HG02678 (cell line): ENCODE measurements around the gene FAM174B.

Experiments
- ATAC-seq: cut with Tn5 transposase; IDR thresholded peaks from one replicate; pipeline ENCODE4 v1.9.1; 2021; ENCODE audit warnings: mild to moderate bottlenecking, moderate library complexity; ENCODE audit not compliant: unreplicated experiment

Gene FAM174B

DNA sequence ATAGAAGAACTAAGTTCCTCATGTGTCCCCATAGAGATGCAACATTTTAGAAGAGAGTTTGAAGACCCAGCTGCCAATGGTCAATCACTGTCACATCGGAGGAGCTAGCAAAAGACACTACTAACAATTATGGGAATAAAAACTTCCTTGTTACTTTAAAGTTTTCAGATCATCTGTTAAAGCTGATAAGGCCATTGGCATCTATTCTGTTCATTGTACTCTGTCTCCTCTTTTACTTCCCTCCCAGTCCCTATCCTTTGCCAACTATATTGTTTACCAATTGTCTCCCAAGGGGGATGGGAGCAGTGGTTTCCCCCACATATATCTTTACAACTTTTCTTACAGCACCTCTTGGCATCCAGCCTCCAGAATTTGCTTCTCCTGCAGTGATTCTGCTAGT lies 81.0 kb downstream of the FAM174B start:
- no peak for ATAC-seq

DNA sequence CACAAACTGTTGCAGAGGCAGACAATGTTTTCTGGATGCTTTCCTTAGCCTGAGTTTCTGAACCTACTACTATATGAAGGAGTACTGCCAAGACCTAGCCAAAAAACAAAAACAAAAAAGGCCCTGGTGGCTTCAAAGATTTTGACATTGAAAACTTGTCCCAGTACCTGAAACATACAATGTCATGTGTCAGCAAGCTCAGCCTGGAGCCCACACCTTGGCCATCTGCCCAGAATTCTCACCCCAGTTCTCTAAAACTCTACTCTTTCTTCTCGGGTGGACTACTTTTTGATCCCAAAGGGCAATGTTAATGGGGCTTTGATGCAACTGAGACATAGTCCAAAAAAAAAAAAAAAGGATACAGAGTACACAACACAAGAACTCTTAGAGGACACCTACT lies 81.4 kb downstream of the FAM174B start:
- ATAC-seq, result no peak

DNA sequence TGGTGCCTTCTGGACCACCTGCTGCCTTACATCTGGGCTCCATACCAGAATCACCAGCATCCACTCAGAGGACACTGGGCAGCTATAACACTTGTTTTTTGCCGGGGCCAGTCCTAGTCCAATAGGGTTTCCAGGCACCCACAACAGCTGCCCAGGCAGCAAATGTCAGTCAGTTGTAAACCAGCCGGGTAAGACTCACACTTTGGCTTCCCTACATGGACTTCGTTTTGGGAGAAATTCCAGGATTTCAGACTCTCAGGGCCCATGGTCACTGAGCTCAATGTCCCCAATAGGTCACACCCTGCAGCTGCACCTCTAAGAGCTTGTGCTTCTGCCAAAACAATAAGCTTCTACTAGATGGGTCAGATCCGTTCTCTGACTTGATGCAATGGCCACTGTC lies 83.8 kb downstream of the FAM174B start:
- no peak for ATAC-seq

DNA sequence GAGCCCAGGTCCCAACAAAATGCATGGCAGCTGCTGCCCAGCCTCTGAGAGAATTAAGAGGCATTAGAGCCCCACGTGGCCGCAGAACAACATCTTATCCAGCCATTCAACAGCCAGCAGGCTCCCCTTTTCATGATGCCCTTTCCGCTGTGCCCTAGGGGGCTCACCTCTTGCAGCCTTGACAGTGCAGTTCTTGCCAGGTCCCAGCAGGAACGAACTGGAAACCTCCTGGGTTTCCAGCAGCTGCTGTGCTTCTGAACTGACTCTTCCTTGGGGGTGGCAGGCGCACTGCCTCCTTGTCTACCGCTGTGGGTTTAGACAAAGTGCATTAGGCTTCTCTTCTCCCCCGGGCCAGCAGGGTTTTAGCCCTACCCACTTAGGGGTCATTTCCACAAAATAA lies 85.2 kb downstream of the FAM174B start:
- no peak for ATAC-seq

DNA sequence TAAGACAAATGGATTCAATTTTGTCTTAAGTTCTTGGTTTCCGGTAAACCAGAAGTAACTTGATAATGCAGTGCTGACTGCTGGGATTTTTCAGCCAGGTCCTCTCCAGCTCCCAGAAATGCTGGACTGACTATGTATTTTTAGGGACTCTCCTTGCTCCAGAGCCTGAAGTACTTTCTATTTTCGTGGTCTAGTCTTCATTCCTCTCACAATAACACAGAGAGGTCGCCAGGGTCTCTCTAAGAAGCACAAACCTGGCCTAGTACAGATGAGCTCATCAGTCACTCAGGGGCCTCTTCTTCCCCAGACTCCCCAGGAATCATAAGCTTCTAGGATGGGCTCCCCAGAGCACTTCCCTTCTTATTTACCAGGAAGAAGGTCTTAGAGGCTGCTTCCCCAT lies 85.8 kb downstream of the FAM174B start:
- ATAC-seq, result no peak
